PC-9 (cell line): Measurements from ENCODE around the gene CKAP5. TPM values are rescaled to one million over a fixed set of nuclear protein-coding genes. Genes with fewer than 3 reads are reported as not detected.

Experiments
- BruUV-seq: library from RNA; stranded (reverse); fragments of 400-500 nt; replicated peaks from 2 replicates; lab custom pipeline; 2021; lab: Mats Ljungman, UMichigan
- CTCF ChIA-PET: fragments of 300-600 bp; sonication (Branson Sonifier 250); formaldehyde crosslinking; loops from one replicate; lab custom pipeline; 2022; ENCODE audit warnings: antibody characterized with exemption; lab: Charles Lee
- POLR2A ChIA-PET: fragments of 300-600 bp; sonication (Branson Sonifier 250); formaldehyde crosslinking; loops from one replicate; lab custom pipeline; 2022; ENCODE audit warnings: antibody characterized with exemption; ENCODE audit not compliant: unreplicated experiment; lab: Charles Lee
- DNase-seq, 2 experiments: peaks; one replicate each; pipeline versions ENCODE4 v3.0.0 to v3.0.0-alpha.2; 2015 to 2022; ENCODE audit warnings: mixed read lengths in 1 of 2
- H2AFZ ChIP-seq: fragments of 200-600 bp; sonication (generic); 2 replicates; pipeline ENCODE4 v1.8.1; 2017; ENCODE audit warnings: antibody characterized with exemption
- H3F3A ChIP-seq: fragments of 200-600 bp; sonication (generic); 2 replicates; pipeline ENCODE4 v1.8.1; 2017; ENCODE audit warnings: antibody characterized with exemption, mild to moderate bottlenecking, low read depth; ENCODE audit not compliant: insufficient read depth
- H3K27ac ChIP-seq: fragments of 200-600 bp; sonication (generic); 2 replicates; pipeline ENCODE4 v1.6.1; 2016; ENCODE audit warnings: mixed run types
- H3K27me3 ChIP-seq: fragments of 200-600 bp; sonication (generic); 2 replicates; pipeline ENCODE4 v1.6.1; 2016; ENCODE audit warnings: low read depth, mixed run types; ENCODE audit not compliant: insufficient read depth
- H3K36me3 ChIP-seq: fragments of 200-600 bp; sonication (generic); 2 replicates; pipeline ENCODE4 v1.6.1; 2016; ENCODE audit warnings: low read depth, mixed run types
- H3K4me1 ChIP-seq: fragments of 200-600 bp; sonication (generic); replicated peaks from 2 replicates; pipeline ENCODE4 v1.6.1; 2016; ENCODE audit warnings: mixed run types; ENCODE audit not compliant: insufficient read depth
- H3K4me2 ChIP-seq: fragments of 200-600 bp; sonication (generic); 2 replicates; pipeline ENCODE4 v1.6.1; 2017; ENCODE audit warnings: mixed run types
- H3K4me3 ChIP-seq: fragments of 200-600 bp; sonication (generic); 2 replicates; pipeline ENCODE4 v1.6.1; 2016; ENCODE audit warnings: mixed run types
- H3K79me2 ChIP-seq: fragments of 200-600 bp; sonication (generic); 2 replicates; pipeline ENCODE4 v1.6.1; 2017; ENCODE audit warnings: low read depth, mixed run types
- H3K9me2 ChIP-seq: fragments of 200-600 bp; sonication (generic); 2 replicates; pipeline ENCODE4 v1.8.1; 2017; ENCODE audit warnings: mild to moderate bottlenecking; ENCODE audit not compliant: insufficient read depth
- H3K9me3 ChIP-seq: fragments of 200-600 bp; sonication (generic); 2 replicates; pipeline ENCODE4 v1.8.1; 2016; ENCODE audit warnings: low read depth; ENCODE audit not compliant: insufficient read depth
- H4K20me1 ChIP-seq: fragments of 200-600 bp; sonication (generic); 2 replicates; pipeline ENCODE4 v1.8.1; 2017; ENCODE audit not compliant: insufficient read depth
- EZH2 ChIP-seq: fragments of 200-600 bp; sonication (generic); IDR thresholded peaks from 2 replicates; pipeline ENCODE4 v1.8.0; 2017; ENCODE audit warnings: antibody characterized with exemption, low read depth
- intact Hi-C: fragments of 100-400 bp; cut with micrococcal nuclease; formaldehyde crosslinking; loops from one replicate; pipeline ENCODE4 v1.10.0; 2022; ENCODE audit not compliant: unreplicated experiment
- total RNA-seq: library from RNA; stranded (reverse); gene quantifications from 2 replicates; pipeline ENCODE4 v1.2.3, GENCODE V29; 2021
- TF ChIP-seq, protein P1 (sequence below): fragments of 200-600 bp; sonication (generic); conservative IDR thresholded peaks from 2 replicates; pipeline ENCODE4 v1.6.1; 2017; ENCODE audit warnings: mixed run types, antibody characterized with exemption, mild to moderate bottlenecking, moderate library complexity

Gene CKAP5
- total RNA-seq, 1 experiment from 2014 or later, result 195 TPM

DNA sequence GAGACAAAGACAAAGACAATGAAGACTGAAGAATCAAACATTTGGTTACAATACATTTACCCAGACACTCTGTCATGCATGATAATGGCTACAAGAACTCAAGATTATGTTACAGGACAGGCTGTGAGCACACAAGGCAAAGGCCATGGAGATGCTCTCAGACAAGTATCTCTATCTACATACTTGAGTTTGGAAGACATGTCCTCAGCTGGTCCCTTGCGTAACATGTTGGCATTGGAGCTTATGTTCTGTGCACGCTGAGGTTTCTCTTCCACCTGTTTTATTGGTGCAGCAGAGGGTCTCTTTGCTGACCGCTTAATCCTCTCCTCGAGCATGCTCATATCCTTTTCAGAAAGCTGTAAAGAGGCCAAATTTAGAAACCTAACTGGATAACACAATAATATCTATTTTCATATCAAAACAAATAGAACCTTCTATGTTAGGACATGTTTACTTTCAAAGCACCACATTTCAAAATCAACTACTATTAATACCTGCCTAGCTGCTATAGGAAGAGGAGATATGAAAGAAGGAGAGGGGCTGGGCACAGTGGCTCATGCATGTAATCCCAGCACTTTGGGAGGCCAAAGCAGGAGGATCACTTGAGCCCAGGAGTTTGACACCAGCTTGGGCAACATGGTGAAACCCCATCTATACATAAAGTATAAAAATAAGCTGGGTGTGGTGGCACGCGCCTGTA lies 85.5 kb downstream of the CKAP5 start:
- H3K9me3 ChIP-seq, result no peaks in the 10 kb centered on the region
- no peaks in the 10 kb centered on the region; the same call in 1 of the 2 replicates for H4K20me1 ChIP-seq
- no TSS peak for BruUV-seq
- intact Hi-C loops, result loop anchor here (5.0 kb wide), 1 partner anchor 42 kb away; no protein-coding TSS in a partner anchor
- no peaks in the 10 kb centered on the region for H3K27me3 ChIP-seq
- H3K4me1 ChIP-seq, result no peaks in the 10 kb centered on the region
- ChIA-PET CTCF (no interaction called here), POLR2A (no interaction called here)
- H2AFZ ChIP-seq, result no peak overlapping the region
- TF ChIP-seq, protein P1, sequence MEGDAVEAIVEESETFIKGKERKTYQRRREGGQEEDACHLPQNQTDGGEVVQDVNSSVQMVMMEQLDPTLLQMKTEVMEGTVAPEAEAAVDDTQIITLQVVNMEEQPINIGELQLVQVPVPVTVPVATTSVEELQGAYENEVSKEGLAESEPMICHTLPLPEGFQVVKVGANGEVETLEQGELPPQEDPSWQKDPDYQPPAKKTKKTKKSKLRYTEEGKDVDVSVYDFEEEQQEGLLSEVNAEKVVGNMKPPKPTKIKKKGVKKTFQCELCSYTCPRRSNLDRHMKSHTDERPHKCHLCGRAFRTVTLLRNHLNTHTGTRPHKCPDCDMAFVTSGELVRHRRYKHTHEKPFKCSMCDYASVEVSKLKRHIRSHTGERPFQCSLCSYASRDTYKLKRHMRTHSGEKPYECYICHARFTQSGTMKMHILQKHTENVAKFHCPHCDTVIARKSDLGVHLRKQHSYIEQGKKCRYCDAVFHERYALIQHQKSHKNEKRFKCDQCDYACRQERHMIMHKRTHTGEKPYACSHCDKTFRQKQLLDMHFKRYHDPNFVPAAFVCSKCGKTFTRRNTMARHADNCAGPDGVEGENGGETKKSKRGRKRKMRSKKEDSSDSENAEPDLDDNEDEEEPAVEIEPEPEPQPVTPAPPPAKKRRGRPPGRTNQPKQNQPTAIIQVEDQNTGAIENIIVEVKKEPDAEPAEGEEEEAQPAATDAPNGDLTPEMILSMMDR, result no peak
- TF ChIP-seq EZH2, result no peak
- H3F3A ChIP-seq, result peaks cover 3% of the 10 kb centered on the region; the same call in 1 of the 2 replicates
- H3K27ac ChIP-seq, result no peak overlapping the region
- no peak for DNase-seq
- H3K79me2 ChIP-seq, result no peaks in the 10 kb centered on the region
- H3K9me2 ChIP-seq, result no peaks in the 10 kb centered on the region
- H3K4me3 ChIP-seq, result no peak overlapping the region
- peaks cover 65% of the 10 kb centered on the region for H3K36me3 ChIP-seq
- H3K4me2 ChIP-seq, result no peak overlapping the region

DNA sequence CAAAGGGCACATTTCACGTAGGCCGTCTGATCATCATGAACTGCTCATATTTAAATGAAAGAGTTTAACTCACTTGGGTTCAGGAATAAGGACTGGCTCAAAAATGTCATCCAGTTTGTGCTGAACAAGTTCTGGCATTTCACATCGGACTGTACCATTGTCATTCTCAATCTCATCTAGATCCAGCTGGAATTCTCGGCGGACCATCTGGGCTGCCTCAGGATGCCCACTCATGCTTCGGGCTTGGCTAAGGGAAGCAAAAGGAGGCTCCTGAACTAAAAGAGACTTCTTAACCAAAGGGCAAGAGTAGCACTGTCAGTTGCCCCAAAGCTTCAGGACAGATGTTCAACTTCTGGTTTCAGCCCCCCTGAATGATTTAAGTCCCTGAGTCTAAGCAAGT lies 86.9 kb downstream of the CKAP5 start:
- ChIA-PET CTCF (no interaction called here), POLR2A (no interaction called here)
- peaks cover 4% of the 10 kb centered on the region; the same call in 1 of the 2 replicates for H3F3A ChIP-seq
- no peaks in the 10 kb centered on the region for H3K9me2 ChIP-seq
- intact Hi-C loops, result no loop called here
- TF ChIP-seq, protein P1, result no peak
- TF ChIP-seq EZH2, result no peak
- BruUV-seq, result no TSS peak
- no peaks in the 10 kb centered on the region for H3K9me3 ChIP-seq
- no peaks in the 10 kb centered on the region for H3K4me1 ChIP-seq
- no peak overlapping the region for H3K27ac ChIP-seq
- H4K20me1 ChIP-seq, result no peaks in the 10 kb centered on the region; the same call in 1 of the 2 replicates
- no peak for DNase-seq
- no peak overlapping the region for H2AFZ ChIP-seq
- H3K36me3 ChIP-seq, result peaks cover 69% of the 10 kb centered on the region
- no peak overlapping the region for H3K4me2 ChIP-seq
- H3K79me2 ChIP-seq, result no peaks in the 10 kb centered on the region
- H3K27me3 ChIP-seq, result no peaks in the 10 kb centered on the region
- no peak overlapping the region for H3K4me3 ChIP-seq

DNA sequence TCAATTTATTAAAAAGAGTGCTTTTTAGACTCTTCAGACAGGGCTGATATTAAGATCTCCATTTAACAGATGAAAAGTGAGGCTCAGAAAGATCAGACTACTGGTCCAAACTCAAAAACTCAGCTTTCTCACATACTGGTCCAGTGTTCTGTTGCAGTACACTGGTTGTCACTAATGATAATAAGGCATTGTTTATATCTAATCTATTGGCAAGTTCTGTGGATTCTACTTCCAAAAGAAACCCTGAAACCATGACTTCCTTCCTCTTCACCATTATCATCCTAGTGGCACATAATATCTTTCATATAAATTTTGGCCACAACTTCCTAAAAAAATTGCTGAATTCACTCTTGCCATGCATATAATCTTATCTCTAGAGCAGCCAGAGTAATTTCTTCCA lies 90.1 kb downstream of the CKAP5 start:
- ChIA-PET POLR2A (no interaction called here), CTCF (no interaction called here)
- H3K4me1 ChIP-seq, result no peaks in the 10 kb centered on the region
- no peaks in the 10 kb centered on the region for H3K9me2 ChIP-seq
- no peak overlapping the region for H3K27ac ChIP-seq
- no peak overlapping the region for H3K4me3 ChIP-seq
- H3K9me3 ChIP-seq, result no peaks in the 10 kb centered on the region
- DNase-seq, result no peak
- H3K36me3 ChIP-seq, result peaks cover 59% of the 10 kb centered on the region
- no peaks in the 10 kb centered on the region for H3K79me2 ChIP-seq
- H2AFZ ChIP-seq, result no peak overlapping the region
- H4K20me1 ChIP-seq, result no peaks in the 10 kb centered on the region; the same call in 1 of the 2 replicates
- no peak overlapping the region for H3K4me2 ChIP-seq
- H3K27me3 ChIP-seq, result no peaks in the 10 kb centered on the region
- TF ChIP-seq, protein P1, result no peak
- no peak for TF ChIP-seq EZH2
- peaks cover 4% of the 10 kb centered on the region; the same call in 1 of the 2 replicates for H3F3A ChIP-seq
- intact Hi-C loops, result no loop called here
- BruUV-seq, result no TSS peak
